ENCODE results near the gene PTGES3.
"Not testable (repeated sequence)": the region's sequence is repeated elsewhere in the genome, so short reads cannot be mapped to it uniquely, and the experiment has no call there.

The PTGES3 gene

DNA sequence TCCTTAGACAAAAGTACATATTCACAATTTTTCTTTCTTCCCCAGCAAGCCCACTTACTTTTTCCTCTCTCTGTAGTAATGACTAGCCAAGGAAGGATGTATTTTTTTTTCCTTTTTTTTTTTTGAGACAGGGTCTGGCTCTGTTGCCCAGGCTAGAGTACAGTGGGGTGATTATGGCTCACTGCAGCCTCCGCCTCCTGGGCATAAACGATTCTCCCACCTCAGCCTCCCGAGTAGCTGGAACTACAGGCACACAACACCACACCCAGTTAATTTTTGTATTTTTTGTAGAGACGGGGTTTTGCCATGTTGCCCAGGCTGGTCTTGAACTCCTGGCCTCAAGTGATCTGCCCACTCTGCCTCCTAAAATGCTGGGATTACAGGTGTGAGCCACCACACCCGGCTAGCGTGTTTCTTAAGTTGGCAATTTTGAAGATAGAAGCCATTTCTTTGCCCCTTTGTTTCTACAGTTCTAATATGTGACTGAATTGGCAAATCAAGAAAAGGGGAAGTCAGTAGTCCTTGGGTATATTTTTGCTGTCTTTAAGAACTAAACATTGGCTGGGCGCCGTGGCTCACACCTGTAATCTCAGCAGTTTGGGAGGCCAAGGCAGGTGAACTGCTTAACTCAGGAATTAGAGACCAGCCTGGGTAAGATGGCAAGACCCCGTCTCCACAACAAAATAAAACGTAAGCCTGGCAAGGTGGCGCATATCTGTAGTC lies 40.2 kb upstream of the PTGES3 start:
- ChIA-PET POLR2A (interaction anchor here (0.6 kb wide), 1 partner anchor 45 kb away, joined by 5 read pairs; no protein-coding TSS in a partner anchor), CTCF (interaction anchor here (1.3 kb wide), 1 partner anchor 279 kb away, joined by 3 read pairs; no protein-coding TSS in a partner anchor)

DNA sequence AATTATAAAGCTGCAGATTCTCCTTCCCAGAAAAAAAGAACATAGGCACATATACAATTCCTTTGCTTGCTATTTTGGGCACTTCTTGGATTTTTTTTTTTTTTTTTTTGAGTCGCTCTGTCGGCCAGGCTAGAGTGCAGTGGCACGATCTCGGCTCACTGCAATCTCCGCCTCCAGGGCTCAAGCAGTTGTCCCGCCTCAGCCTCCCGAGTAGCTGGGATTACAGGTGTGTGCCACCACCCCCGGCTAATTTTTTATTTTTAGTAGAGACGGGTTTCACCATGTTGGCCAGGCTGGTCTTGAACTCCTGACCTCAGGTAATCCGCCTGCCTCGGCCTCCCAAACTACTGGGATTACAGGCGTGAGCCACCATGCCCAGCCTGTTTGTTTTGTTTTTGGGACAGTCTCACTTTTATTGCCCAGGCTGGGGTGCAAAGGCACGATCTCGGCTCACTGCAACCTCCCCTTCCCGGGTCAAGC lies 38.2 kb upstream of the PTGES3 start:
- ChIA-PET CTCF (interaction anchor here (0.6 to 1.7 kb wide), 7 partner anchors 27 to 618 kb away, joined by 3 to 9 read pairs (median 3); partner anchors contain the start of gene STAT6), POLR2A (interaction anchor here (0.6 to 5.1 kb wide), 13 partner anchors 10 to 753 kb away, joined by 3 to 63 read pairs (median 10); partner anchors contain the start of genes ATP5F1B, LRP1, PTGES3 and RAB5B)
- Histone ChIP-seq H3K36me3 (ENCODE audit: control insufficient read depth in 2 of 2, insufficient read depth in 1 of 2, low read length in 2 of 2) (peaks cover 26 to 67% of the 10 kb centered on the region in 2 experiments), H3K27ac (ENCODE audit: extremely low read depth, low read depth, low read length) (peak overlapping the region; percentile 99)
- not testable (repeated sequence) for H3K4me3 ChIP-seq (ENCODE audit: low read depth, low read length); H3K4me1 ChIP-seq (ENCODE audit: control insufficient read depth, insufficient read depth, low read length); H3K9me3 ChIP-seq (ENCODE audit: control insufficient read depth, insufficient read depth, low read depth, low read length)
- TF ChIP-seq, protein P1, sequence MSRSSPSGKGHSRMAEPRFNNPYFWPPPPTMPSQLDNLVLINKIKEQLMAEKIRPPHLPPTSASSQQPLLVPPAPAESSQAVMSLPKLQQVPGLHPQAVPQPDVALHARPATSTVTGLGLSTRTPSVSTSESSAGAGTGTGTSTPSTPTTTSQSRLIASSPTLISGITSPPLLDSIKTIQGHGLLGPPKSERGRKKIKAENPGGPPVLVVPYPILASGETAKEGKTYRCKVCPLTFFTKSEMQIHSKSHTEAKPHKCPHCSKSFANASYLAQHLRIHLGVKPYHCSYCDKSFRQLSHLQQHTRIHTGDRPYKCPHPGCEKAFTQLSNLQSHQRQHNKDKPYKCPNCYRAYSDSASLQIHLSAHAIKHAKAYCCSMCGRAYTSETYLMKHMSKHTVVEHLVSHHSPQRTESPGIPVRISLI (tag by site-specific recombination; IDR thresholded peaks at IDR 0.05), result peak; percentile 68; the same call in 1 of the 2 replicates
- TF ChIP-seq, protein P2, sequence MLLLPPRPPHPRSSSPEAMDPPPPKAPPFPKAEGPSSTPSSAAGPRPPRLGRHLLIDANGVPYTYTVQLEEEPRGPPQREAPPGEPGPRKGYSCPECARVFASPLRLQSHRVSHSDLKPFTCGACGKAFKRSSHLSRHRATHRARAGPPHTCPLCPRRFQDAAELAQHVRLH (tag by site-specific recombination; IDR thresholded peaks at IDR 0.05), result peak; percentile 42; the same call in 1 of the 2 replicates
- TF ChIP-seq, protein P3, sequence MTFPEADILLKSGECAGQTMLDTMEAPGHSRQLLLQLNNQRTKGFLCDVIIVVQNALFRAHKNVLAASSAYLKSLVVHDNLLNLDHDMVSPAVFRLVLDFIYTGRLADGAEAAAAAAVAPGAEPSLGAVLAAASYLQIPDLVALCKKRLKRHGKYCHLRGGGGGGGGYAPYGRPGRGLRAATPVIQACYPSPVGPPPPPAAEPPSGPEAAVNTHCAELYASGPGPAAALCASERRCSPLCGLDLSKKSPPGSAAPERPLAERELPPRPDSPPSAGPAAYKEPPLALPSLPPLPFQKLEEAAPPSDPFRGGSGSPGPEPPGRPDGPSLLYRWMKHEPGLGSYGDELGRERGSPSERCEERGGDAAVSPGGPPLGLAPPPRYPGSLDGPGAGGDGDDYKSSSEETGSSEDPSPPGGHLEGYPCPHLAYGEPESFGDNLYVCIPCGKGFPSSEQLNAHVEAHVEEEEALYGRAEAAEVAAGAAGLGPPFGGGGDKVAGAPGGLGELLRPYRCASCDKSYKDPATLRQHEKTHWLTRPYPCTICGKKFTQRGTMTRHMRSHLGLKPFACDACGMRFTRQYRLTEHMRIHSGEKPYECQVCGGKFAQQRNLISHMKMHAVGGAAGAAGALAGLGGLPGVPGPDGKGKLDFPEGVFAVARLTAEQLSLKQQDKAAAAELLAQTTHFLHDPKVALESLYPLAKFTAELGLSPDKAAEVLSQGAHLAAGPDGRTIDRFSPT (tag by site-specific recombination; IDR thresholded peaks at IDR 0.05), result 0 out of 2 replicates have a peak, but pooled peaks have one; percentile 35
- TF ChIP-seq, protein P4, sequence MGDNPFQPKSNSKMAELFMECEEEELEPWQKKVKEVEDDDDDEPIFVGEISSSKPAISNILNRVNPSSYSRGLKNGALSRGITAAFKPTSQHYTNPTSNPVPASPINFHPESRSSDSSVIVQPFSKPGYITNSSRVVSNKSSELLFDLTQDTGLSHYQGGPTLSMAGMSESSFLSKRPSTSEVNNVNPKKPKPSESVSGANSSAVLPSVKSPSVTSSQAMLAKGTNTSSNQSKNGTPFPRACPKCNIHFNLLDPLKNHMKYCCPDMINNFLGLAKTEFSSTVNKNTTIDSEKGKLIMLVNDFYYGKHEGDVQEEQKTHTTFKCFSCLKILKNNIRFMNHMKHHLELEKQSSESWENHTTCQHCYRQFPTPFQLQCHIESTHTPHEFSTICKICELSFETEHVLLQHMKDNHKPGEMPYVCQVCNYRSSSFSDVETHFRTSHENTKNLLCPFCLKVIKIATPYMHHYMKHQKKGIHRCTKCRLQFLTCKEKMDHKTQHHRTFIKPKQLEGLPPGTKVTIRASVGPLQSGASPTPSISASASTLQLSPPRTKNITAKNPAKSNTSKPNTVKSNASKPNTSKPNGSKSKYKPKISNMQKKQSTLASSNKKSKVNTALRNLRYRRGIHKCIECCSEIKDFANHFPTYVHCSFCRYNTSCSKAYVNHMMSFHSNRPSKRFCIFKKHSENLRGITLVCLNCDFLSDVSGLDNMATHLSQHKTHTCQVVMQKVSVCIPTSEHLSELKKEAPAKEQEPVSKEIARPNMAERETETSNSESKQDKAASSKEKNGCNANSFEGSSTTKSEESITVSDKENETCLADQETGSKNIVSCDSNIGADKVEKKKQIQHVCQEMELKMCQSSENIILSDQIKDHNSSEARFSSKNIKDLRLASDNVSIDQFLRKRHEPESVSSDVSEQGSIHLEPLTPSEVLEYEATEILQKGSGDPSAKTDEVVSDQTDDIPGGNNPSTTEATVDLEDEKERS (tag by site-specific recombination; IDR thresholded peaks at IDR 0.05), result peak; percentile 80
- TF ChIP-seq ZNF121 (tag by site-specific recombination; IDR thresholded peaks at IDR 0.05), result 0 out of 2 replicates have a peak, but pooled peaks have one; percentile 30
- TF ChIP-seq ZSCAN23 (tag by site-specific recombination; IDR thresholded peaks at IDR 0.05), result peak; percentile 16; the same call in 1 of the 2 replicates
- TF ChIP-seq, protein P5, sequence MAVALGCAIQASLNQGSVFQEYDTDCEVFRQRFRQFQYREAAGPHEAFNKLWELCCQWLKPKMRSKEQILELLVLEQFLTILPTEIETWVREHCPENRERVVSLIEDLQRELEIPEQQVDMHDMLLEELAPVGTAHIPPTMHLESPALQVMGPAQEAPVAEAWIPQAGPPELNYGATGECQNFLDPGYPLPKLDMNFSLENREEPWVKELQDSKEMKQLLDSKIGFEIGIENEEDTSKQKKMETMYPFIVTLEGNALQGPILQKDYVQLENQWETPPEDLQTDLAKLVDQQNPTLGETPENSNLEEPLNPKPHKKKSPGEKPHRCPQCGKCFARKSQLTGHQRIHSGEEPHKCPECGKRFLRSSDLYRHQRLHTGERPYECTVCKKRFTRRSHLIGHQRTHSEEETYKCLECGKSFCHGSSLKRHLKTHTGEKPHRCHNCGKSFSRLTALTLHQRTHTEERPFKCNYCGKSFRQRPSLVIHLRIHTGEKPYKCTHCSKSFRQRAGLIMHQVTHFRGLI (tag by site-specific recombination; IDR thresholded peaks at IDR 0.05), result 0 out of 2 replicates have a peak, but pooled peaks have one; percentile 4
- TF ChIP-seq SETDB1 (IDR thresholded peaks at IDR 0.05; ENCODE audit: insufficient read length, low read length), result peak; percentile 28

More for the DNA sequence above, 40.2 kb upstream of the PTGES3 start:
- H3K36me3 ChIP-seq (ENCODE audit: control insufficient read depth in 2 of 2, insufficient read depth in 1 of 2, low read length in 2 of 2), result peaks cover 35 to 64% of the 10 kb centered on the region in 2 experiments
- no peak overlapping the region for H3K4me3 ChIP-seq (ENCODE audit: low read depth, low read length)
- no peaks in the 10 kb centered on the region for H3K9me3 ChIP-seq (ENCODE audit: control insufficient read depth, insufficient read depth, low read depth, low read length)
- TF ChIP-seq ZNF121 (tag by site-specific recombination; IDR thresholded peaks at IDR 0.05), result 0 out of 2 replicates have a peak, but pooled peaks have one; percentile 52
- no peak for TF ChIP-seq ZNF169 (tag by site-specific recombination; IDR thresholded peaks at IDR 0.05)
- H3K4me1 ChIP-seq (ENCODE audit: control insufficient read depth, insufficient read depth, low read length), result no peaks in the 10 kb centered on the region
- no peak overlapping the region for H3K27ac ChIP-seq (ENCODE audit: extremely low read depth, low read depth, low read length)
